K562 treated with DMSO at 1 percent for 4 hours (cell line): ENCODE data around the gene FALEC. TPM values are rescaled to one million over a fixed set of nuclear protein-coding genes. Genes with fewer than 3 reads are reported as not detected.

Experiments used
- total RNA-seq: library from RNA; unstranded; fragments of 300-600 nt; gene quantifications from 2 replicates; pipeline ENCODE4 v1.2.3, GENCODE V29; 2022; ENCODE audit not compliant: insufficient read depth

Gene FALEC
- total RNA-seq, result not detected in 2 replicates

DNA sequence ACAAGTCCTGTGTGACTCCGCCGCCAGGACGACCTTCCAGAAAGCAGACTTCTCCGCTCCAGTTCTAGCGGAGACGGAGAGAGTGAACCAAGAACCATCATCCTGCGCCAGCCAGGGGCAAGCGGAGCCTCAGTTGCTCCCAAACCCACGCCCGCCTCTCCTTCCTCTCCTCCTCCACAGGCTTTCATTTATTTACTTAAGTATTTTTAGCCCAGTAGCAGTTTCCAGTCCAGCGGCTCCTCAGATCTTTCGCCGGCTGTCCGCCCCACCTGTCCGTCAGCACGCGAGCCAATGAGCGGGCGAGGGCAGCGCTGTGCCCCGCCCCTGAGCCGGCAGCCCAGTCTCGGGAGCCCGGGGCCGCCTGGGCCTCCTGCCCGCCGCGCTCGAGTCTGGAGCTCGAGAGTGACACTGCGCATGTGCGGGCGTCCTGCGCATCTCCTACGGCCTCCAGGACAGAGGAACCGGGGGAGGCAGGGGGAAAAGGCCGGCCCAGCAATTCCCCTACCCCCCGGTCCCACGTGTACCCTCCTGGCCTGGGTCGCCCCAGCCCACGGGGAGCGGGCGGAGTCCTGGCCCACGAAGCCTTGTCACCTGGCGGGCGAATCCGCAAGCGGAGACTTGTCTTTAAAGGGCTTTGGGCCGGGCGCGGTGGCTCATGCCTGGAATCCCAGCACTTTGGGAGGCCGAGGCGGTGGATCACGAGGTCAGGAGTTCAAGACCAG is at the start of gene FALEC:
TSS of gene FALEC (plus strand) at position 425 of the 722 bp plus-strand sequence.

DNA sequence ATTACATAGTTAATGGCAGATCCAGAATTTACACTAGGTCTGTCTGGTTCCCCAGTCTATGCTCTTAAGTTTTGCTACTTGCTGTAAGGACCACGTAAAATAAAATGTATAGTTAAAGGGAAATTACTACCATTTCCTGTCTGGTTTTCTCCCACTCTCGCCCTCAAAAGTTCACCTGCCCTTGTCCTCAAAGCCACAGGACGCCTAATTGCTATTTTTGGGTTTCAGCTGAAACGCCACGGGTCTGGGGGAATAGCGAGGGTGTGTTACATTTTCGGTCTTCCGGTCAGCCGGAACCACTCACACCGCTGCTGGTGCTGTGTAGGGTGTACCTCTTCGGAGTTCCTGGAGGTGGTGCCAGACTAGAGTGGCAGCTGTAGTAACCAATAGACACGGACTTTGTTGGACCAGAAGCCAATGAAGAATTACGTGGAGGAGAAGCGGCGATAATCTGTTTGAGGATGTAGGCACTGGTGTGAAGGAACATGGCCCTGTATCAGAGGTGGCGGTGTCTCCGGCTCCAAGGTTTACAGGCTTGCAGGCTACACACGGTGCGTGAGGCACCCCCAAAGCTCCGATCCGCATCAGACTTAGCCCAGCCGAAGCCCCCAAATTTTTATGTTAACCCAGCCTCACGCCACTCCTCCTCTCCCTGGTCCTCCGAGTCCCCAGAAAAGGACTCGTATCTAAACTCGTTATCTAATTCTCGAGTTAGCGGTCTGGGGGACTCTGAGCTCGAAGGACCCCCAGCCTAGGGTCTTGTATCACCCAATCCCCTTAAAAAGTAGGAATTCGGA is 28.4 kb upstream of the FALEC start, which contains the start of gene TARS2:
TSS of gene TARS2 (plus strand) at position 454 of the 797 bp plus-strand sequence. CDS start at position 486, 32 bp downstream.

DNA sequence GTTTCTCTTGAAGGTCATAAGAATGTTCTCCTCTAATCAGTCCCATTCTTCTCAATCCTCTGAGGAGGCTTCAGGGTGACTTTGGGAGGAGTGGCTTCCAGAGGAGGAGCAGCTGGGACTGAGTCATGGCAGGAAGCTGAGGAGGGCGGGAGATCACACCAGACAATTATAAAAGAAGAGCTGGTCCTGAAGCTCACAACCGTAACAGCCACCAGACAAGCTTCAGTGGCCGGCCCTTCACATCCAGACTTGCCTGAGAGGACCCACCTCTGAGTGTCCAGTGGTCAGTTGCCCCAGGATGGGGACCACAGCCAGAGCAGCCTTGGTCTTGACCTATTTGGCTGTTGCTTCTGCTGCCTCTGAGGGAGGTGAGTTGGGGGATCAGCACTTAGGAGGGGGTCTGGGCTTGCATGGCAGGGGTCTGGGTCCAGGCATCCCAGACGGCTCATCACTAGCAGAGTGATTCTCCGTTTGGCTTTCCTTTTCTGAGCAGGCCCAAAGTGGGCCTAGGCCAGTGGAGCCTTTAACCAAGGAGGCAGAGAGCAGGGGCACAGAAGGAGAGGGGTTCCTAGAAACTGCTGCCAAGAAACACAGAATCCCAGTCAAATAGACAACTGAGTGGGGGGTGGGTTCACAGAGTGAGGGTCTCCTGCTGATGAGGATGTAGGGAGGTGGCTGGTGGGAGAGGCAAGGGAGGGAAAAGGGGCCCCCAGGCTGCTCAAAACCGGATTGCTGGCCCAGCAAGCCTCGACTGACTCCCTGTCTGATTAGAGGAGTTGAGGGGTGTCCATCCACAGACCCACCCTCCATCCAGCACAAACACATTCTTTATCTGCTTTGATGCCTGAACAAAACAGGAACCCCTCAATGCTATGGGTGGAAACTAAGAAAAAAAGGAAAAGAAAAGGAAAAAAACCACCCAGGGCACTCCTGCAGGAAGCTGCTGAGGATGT is 7.4 kb upstream of the FALEC start, which contains the start of gene ECM1:
TSS of gene ECM1 (plus strand) at position 198 of the 953 bp plus-strand sequence. CDS start at position 299, 101 bp downstream.

DNA sequence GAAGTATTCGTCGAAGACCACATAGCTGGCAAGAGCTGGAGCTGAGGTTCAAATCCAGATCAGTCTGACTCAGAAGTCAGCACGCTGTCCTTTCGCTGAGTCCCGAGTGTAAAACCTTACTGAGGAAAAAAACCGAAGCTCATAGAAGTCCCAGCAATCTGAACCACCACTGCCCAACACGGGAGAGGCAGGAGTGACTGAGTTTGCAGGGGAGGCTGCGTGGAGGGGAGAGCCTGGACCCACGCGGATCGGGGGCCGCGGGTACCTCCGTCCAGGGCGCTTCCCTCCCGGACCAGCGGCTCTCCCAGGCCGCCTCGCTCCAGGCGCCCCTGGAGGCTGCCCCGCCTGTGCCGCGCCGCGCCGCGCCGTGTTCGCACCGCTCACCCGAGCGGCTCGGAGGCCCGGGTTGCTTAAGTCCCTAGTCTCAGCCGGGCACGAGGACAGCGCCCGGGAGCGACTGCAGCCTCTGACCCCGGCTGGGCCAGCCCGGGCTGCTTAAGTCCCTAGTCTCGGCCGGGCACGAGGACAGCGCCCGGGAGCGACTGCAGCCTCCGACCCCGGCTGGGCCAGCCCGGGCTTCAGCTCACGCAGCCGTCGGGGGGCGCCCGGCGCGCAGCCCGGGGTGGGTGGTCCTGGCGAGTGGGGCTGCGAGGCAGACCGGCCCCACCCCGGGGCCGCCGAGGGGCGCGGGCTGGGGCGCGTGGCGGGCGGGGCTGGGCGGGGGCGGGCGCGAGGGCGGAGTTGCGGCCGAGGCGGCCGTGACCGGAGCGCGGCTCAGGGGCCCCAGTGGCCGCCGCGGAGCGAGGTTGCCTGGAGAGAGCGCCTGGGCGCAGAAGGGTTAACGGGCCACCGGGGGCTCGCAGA is 33.3 kb downstream of the FALEC start, which contains the start of gene ADAMTSL4:
TSS of gene ADAMTSL4 (plus strand) at position 777 of the 864 bp plus-strand sequence. CDS start 2,881 bp downstream, outside the sequence.

DNA sequence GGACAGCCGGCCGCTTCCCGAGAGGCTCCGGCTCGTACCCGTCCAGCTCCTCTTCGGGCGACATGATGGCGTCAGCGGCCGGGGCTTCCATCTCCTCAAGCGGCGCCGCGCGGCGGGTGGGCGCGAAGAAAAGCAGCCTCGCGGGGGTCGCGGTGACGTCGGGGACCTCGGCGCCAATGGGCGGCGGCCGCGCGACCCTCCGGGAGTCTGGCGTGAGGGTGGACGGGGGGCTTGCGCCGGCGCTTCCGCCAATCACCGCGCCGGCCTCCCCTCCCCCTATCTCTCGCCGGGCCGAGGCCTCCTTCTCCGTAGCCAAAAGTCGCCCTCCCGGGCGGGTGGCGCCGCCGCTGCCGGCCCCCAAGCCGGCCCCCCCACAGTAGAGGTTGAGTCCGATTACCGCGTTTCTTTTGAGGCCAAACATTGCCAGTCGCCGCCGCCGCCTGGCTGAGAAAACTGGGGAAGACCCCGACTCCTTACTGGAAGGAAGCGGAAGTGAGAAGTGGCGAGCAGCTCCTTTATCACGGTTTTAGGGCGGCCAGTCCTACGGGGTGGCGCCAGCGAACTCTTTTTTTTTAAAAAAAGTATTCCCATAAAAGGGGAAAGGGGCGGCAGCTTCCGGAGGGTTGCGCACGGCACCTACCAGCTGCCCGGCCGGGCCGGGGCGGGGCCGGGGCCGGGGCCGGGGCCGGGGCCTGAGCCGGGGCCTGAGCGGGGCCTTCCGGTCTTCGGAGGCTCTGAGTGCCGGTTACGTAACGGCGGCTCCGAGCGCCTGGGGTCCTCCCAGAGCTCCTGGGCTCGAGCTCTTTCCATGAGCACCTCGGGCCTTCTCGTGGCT is 63.8 kb downstream of the FALEC start, which contains the start of gene MCL1:
TSS of gene MCL1 (minus strand) at position 501 of the 835 bp plus-strand sequence. CDS start at position 421, 80 bp downstream.

Other genes with a start within 250 kb of the FALEC start
- 99.5 and 99.6 TPM in 2 replicates for gene APH1A, start 246.7 kb upstream of the FALEC start, total RNA-seq
- gene C1orf54, start 243.0 kb upstream of the FALEC start, total RNA-seq, result 4.2 TPM in 1 of 2 replicates, not detected in the other
- not detected in 2 replicates for gene CIART, start 233.2 kb upstream of the FALEC start, total RNA-seq
- 54.0 and 54.3 TPM in 2 replicates for gene MRPS21, start 221.9 kb upstream of the FALEC start, total RNA-seq
- 22.3 and 23.9 TPM in 2 replicates for gene PRPF3, start 194.2 kb upstream of the FALEC start, total RNA-seq
- 8.9 and 11.5 TPM in 2 replicates for gene RPRD2, start 151.6 kb upstream of the FALEC start, total RNA-seq
- 34.7 and 38.4 TPM in 2 replicates for gene TARS2, start 28.3 kb upstream of the FALEC start, total RNA-seq
- gene ECM1, start 7.6 kb upstream of the FALEC start, total RNA-seq, result 26.4 and 30.9 TPM in 2 replicates
- gene ADAMTSL4, start 33.7 kb downstream of the FALEC start, total RNA-seq, result 93.6 and 103 TPM in 2 replicates
- gene MCL1, start 63.9 kb downstream of the FALEC start, total RNA-seq, result 73.3 and 79.0 TPM in 2 replicates
- 111 and 130 TPM in 2 replicates for gene ENSA, start 113.9 kb downstream of the FALEC start, total RNA-seq
- gene GOLPH3L, start 181.4 kb downstream of the FALEC start, total RNA-seq, result 14.2 and 19.6 TPM in 2 replicates
- not detected in 2 replicates for gene HORMAD1, start 205.1 kb downstream of the FALEC start, total RNA-seq